HG03457 (cell line): ENCODE measurements around the gene GABPB2.

Experiments
- ATAC-seq: cut with Tn5 transposase; IDR thresholded peaks from one replicate; pipeline ENCODE4 v1.9.1; 2021; ENCODE audit warnings: moderate number of reproducible peaks; ENCODE audit not compliant: unreplicated experiment

Gene GABPB2

DNA sequence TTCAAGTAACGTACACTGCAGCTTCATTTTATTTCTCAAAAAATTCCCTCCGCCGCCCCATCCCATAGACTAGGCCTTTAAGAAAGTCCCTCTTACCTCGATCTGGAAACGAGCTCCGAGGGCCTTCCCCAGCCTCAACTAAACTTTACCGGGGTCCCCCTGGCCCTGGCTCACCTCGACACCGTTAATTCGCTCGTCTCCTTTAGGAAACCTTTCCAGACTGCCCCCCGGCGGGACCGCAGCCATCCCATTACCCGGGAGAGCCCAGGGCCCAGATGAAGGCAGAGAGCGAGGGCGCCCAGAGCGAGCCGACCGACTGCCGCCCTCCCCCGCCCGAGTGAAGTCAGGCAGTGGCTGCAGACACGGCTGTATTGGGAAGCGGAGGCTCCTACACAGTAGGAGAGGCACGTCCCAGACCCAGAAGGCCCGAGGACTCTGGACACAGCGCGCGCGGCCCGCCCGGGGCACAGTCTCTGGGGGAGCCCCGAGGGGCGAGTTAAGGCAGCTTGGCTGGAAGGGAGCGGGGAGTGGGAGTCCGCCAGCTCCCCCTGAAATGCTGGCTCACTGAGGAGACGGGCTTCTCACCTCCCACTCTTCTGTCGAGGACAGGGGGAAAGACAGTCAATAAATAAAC, 61.3 kb downstream of the GABPB2 start:
- no peak for ATAC-seq

DNA sequence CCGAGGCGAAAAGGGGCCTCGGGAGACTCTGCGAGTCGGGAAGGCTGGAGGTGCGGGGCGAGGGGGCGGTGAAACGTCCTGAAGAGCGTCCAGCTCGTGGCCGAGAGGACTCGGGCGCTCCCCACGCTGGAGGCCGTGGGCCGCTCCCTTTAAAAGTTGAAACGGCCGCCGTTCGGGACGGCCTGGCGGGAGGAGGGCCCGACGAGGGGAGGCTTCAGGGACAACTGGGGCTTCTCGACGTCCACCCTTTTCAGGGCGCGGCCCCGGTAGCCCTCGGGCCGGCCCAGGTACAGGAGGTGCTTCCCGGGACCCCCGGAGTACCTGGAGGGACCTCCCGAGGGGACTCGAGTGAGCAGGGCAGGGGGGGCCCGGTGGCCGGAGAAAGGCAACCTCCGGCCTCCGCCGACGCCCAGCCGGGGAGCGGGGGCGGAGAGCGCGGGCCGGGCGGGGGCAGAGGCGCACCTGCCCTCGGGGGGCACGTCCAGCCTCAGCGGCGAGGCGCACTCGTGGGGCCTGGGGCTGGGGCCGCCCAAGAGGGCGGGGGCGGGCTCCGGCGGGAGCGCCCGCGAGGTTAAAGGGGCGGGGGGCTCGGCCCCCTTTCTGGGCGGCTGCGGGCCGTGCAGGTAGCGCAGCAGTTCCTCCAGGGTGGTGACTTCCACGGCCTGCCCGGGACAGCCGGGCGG, 61.9 kb downstream of the GABPB2 start:
- ATAC-seq: no peak

- no peak for ATAC-seq
Observed at GRCh38 chr1:151133018-151133806, 62.7 kb downstream of the GABPB2 start.

DNA sequence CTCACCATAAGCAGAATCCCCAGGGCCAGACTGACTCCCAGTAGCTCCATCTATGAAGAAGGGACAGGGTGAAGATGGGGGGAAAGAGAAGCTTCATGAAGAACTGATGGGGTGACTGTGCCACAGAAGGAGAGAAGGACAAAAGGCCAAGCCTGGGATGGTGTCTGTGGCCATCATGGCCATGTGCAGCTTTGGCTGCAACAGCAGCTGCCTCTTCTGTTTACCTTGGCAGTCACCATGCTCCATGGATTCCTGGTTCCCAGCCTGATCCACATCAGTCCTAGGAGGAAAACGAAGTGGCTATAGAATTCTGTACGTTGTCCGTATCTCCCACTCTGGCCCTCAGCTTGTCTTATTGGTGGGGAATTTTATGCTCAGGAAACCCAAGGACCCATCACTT, 63.8 kb downstream of the GABPB2 start:
- ATAC-seq: no peak

DNA sequence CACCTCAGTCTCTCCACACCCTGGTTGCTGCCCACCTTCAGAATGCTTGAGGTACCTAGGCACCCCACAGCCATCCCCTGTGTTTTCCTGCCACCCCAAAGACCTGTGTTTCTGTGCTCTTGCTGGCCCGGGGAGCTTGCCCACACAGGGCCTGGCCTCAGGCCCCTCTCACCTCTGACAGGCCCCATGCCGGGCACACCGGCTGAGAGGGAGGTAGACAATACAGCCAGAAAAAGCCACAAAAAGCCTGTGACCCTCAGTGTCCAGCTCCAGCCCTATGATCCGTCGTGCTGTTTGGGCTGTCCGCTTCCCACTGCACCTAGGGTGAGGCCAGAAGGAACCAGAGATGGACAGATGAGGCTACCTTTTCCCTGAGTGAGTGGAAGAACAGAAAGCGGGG, 64.4 kb downstream of the GABPB2 start:
- no peak for ATAC-seq

DNA sequence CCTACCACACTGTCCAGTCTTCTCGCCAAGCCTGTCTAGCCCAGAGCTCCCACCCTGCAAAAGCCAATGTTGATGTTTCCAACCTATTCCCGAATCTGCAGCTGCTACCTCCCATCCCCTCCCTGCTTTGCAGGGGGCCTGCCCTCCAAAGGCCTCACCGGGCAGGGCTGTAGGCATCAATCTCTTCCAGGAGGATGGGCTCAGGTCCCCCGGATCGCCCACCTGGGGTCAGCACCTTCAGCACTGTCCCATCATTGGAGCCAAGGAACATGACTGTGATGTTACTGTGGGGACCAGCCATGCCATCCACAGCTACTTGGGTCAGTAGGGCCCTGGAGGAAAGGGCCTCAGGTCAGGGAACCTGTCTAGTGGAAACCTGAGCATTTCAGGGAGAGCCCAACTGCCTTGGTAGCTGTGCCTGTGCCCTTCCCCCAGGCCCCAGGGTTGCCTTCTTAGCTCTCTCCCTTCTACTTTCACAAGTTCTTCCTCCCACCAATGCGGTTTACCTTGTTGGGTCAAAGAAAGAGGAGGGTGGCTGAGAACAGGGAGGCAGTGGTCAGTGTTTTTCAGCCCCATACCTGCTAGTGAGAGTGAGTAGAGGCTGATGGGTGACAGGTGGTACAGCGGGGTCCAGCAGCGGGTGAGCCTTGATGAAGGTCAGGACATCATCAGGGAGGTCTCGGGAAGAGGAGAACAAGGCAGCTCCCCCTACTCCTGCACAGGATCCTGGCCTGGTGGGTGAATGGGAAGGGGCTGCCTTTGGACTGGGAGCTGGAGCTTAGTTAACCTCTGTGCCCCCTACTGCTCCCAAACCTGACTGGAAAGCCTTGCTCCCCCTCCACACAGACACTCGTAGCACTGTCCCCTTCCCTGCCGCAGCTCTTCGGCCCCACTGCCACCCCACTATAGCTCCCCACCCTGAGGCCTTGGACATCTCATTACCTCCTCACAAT, 65.1 kb downstream of the GABPB2 start:
- no peak for ATAC-seq

DNA sequence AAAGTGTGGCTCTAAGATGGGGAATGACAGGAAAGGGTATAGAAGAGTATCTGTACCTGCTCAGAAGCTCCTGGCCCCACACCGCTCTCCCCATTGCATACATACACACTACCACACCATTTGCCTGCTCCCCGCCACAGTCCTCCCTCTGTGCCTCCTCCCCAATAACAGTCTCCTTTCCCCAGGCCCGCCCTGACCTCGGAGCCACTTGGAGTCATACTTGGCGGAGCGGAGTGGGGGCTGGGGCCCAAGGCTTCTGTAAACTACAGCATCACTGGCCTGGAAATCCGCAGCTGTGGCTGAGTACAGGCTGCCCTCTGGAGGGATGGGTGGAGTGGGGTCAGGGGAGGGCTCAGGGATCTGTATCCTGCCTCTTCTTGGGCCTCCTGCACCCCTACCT, 67.2 kb downstream of the GABPB2 start:
- ATAC-seq: no peak

DNA sequence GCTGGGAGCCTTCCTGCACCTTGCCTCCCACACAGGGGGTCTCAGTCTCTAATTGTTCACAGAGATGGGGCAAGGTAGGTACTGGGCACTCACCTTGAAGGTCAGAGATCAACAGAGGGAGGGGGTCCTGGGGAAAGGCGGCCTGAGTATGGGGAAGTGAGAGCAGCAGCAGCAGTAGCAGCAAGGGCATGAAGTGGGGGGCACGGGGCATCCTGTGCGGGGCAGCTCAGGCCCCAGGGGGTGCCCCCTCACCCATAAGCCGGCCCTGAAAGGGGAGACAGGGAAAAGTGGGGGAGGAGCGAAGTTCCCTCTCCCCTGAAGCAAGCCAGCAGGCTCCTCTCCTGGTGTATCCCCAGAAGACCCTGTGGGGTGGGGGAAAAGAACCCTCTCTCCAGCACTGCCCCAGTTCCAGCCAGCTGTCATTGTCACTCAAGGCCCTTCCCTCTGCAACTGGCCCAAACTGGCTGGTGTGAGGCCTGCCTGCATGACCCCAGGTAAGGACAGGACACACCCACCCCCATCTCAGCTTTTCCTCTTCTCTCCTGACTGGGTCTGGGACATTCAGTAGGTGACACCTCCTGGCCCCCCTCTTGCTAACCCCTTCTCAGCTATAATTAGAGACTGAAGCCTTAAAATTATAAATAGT, 72.0 kb downstream of the GABPB2 start:
- ATAC-seq: no peak

GRCh38 chr1:151143057-151143435, 72.5 kb downstream of the GABPB2 start:
- no peak for ATAC-seq

GRCh38 chr1:151143986-151144385, 73.4 kb downstream of the GABPB2 start:
- ATAC-seq: no peak

GRCh38 chr1:151144474-151145303, 74.1 kb downstream of the GABPB2 start:
- no peak for ATAC-seq

GRCh38 chr1:151145304-151146071, 74.9 kb downstream of the GABPB2 start:
- ATAC-seq: no peak

GRCh38 chr1:151146072-151146411, 75.5 kb downstream of the GABPB2 start:
- no peak for ATAC-seq

GRCh38 chr1:151146412-151147131, 76.0 kb downstream of the GABPB2 start, which contains the start of gene SEMA6C:
SEMA6C (minus strand) TSS chr1:151146631; CDS start chr1:151142621, 4,010 bp downstream.
- ATAC-seq: peak; percentile 85

DNA sequence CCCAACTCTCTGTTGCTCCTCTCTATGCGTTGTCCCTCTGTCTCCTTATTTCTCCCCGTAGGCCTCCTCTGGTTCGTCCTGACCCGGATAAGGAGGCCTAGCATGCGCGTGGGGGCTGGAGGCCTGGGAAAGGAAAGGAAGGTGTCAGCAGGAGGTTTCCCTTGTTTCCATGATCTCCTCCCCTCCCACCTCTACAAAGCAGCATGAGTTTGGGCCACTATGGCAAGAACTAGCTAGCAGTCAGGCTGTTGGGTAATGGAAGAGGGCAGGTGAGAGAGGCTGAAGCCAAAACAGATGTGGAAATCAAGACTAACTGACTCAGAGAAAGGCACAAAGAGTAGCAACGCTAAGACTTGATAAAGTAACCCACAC, 76.6 kb downstream of the GABPB2 start:
- no peak for ATAC-seq

- ATAC-seq: no peak
Observed at GRCh38 chr1:151147665-151148064, 77.1 kb downstream of the GABPB2 start.

GRCh38 chr1:151156515-151156819, 85.9 kb downstream of the GABPB2 start, which contains the start of gene TNFAIP8L2:
TNFAIP8L2 (plus strand) TSS chr1:151156649; CDS start chr1:151158698, 2,049 bp downstream.
- peak; percentile 42 for ATAC-seq

GRCh38 chr1:151157067-151157531, 86.5 kb downstream of the GABPB2 start:
- ATAC-seq: no peak
